HPDE6-E6E7 (cell line): ENCODE results near the gene HIPK2.

Source experiments
- DNase-seq: peaks from one replicate; pipeline ENCODE4 v3.0.0; 2011; ENCODE audit warnings: missing footprints; ENCODE audit errors: extremely low spot score

Gene HIPK2

GRCh38 chr7:139696552-139696951 lies 81.2 kb downstream of the HIPK2 start:
- DNase-seq, result no peak

- DNase-seq, result no peak
Observed at GRCh38 chr7:139695588-139695987, 82.2 kb downstream of the HIPK2 start.

GRCh38 chr7:139695051-139695450 lies 82.7 kb downstream of the HIPK2 start:
- no peak for DNase-seq

- no peak for DNase-seq
Observed at GRCh38 chr7:139694389-139694676, 83.5 kb downstream of the HIPK2 start.

- no peak for DNase-seq
Observed at GRCh38 chr7:139693651-139694388, 84.0 kb downstream of the HIPK2 start.

- no peak for DNase-seq
Observed at GRCh38 chr7:139692723-139693122, 85.1 kb downstream of the HIPK2 start.

GRCh38 chr7:139691253-139691781 lies 86.5 kb downstream of the HIPK2 start:
- DNase-seq, result no peak

GRCh38 chr7:139687980-139688632 lies 89.7 kb downstream of the HIPK2 start:
- DNase-seq, result no peak

- no peak for DNase-seq
Observed at GRCh38 chr7:139687211-139687954, 90.4 kb downstream of the HIPK2 start.

GRCh38 chr7:139683137-139683921 lies 94.5 kb downstream of the HIPK2 start:
- DNase-seq, result no peak

- DNase-seq, result no peak
Observed at GRCh38 chr7:139682136-139683013, 95.4 kb downstream of the HIPK2 start.

- DNase-seq, result no peak
Observed at GRCh38 chr7:139681812-139682135, 96.0 kb downstream of the HIPK2 start.

GRCh38 chr7:139681463-139681755 lies 96.4 kb downstream of the HIPK2 start:
- no peak for DNase-seq

GRCh38 chr7:139680676-139681462 lies 96.9 kb downstream of the HIPK2 start:
- peak; percentile 88 for DNase-seq

- no peak for DNase-seq
Observed at GRCh38 chr7:139679731-139680594, 97.8 kb downstream of the HIPK2 start.

GRCh38 chr7:139676390-139676789 lies 101.4 kb downstream of the HIPK2 start:
- no peak for DNase-seq

GRCh38 chr7:139675127-139676125 lies 102.4 kb downstream of the HIPK2 start:
- no peak for DNase-seq

- no peak for DNase-seq
Observed at GRCh38 chr7:139674752-139675126, 103.1 kb downstream of the HIPK2 start.
